ENCODE data around the gene GALNT2. TPM values are rescaled to one million over a fixed set of nuclear protein-coding genes. Genes with fewer than 3 reads are reported as not detected.

GALNT2 gene
- total RNA-seq, 5 donors from 2014 or later (not counting 1 experiment from before 2014, with no cell fraction given) = 22.2 to 29.7 (median 23.5) TPM

DNA sequence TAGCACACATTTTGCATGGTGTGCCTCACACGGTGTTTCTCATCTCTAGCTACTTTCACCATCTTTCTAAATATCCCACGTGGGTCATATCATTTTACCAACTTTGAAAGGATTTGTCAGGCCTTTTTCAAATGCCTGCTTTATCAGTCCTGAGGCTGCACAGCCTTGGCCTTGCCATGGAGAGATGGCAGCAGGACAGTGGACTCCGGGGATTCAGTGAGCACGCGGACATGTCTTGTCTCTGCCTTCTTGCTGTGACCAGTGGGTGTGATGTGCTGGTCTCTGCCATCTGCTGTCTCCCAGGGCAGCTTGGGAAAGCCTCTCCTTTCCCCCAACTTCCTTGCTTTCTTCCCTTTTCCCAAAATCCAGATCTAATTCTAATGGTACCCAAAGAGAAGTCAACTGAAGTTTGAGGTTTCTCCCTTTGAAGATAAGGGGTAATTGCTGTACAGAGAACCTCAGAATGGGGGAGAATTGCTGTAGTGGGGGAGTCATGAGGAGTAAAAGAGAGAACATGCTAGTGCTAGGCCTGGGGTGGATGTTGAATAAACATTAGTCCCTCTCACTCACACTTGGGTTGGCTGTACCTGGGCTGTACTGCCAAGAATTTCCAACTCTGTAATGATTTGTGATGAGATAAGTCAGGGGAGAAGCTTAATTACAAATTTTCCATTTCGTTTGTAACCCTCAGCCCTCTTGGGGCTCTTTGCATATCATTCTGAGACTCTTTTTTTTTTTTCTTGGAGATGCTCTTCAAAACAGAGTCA is 99.5 kb downstream of the GALNT2 start:
- Histone ChIP-seq H3K27ac (ENCODE audit: low read length) (no peak overlapping the region), H3K4me1 (ENCODE audit: control insufficient read depth in 1 of 2, extremely low read depth in 1 of 2, insufficient read depth in 2 of 2, low read length in 2 of 2) (peaks cover 0 to 3% of the 10 kb centered on the region in 2 experiments), H3K36me3 (ENCODE audit: control insufficient read depth in 2 of 2, extremely low read depth in 1 of 2, insufficient read depth in 1 of 2, low read length in 1 of 2) (no peaks in the 10 kb centered on the region), H3K9me3 (no peaks in the 10 kb centered on the region), H3K27me3 (replicated peaks in 1 of 2; ENCODE audit: control insufficient read depth in 2 of 2, extremely low read depth in 1 of 2, insufficient read depth in 2 of 2, low read length in 1 of 2) (no peaks in the 10 kb centered on the region), H3K4me3 (ENCODE audit: control insufficient read depth in 1 of 2, extremely low read depth in 1 of 2, low read length in 1 of 2) (no peak overlapping the region)
- CTCF ChIA-PET = interaction anchor here (0.7 to 1.6 kb wide), 7 partner anchors 23 to 671 kb away, joined by 3 to 6 read pairs (median 3); no protein-coding TSS in a partner anchor
- Mint-ChIP-seq H3K4me3 (no peak overlapping the region), H3K9me3 (no peaks in the 10 kb centered on the region), H3K4me1 (peaks cover 30 to 33% (median 32%) of the 10 kb centered on the region in 3 donors), H3K36me3 (no peaks in the 10 kb centered on the region), H3K27ac (peak overlapping the region in 1 of 2 donors; percentile 15), H3K27me3 (no peaks in the 10 kb centered on the region)
- WGBS (ENCODE audit: insufficient coverage) = 83% methylated on average over 2 of the region's 6 CpGs
- POLR2A ChIA-PET = no interaction called here
- DNase-seq (no peak), ATAC-seq (replicated peaks in 1 of 4) (no peak)

GRCh38 chr1:230167419-230167852 is 100.4 kb downstream of the GALNT2 start:
- WGBS (ENCODE audit: insufficient coverage) = 58% methylated on average over 3 of the region's 12 CpGs
- ATAC-seq (replicated peaks in 1 of 4) (peak; percentile 45 to 63 (median 50)), DNase-seq (peak in 24 of 35 experiments; percentile 5 to 71 (median 24))
- H3K27ac Mint-ChIP-seq = no peak overlapping the region
- H3K4me3 ChIP-seq (ENCODE audit: control insufficient read depth in 1 of 2, extremely low read depth in 1 of 2, low read length in 1 of 2) = no peak overlapping the region
- H3K36me3 Mint-ChIP-seq = peaks cover 2% of the 10 kb centered on the region
- ChIA-PET CTCF (interaction anchor here (0.7 to 1.6 kb wide), 9 partner anchors 10 to 672 kb away, joined by 3 to 7 read pairs (median 4); no protein-coding TSS in a partner anchor), POLR2A (no interaction called here)
- H3K27ac ChIP-seq (ENCODE audit: low read length) = no peak overlapping the region
- H3K9me3 Mint-ChIP-seq = no peaks in the 10 kb centered on the region
- no peaks in the 10 kb centered on the region for H3K27me3 Mint-ChIP-seq
- no peaks in the 10 kb centered on the region for H3K27me3 ChIP-seq (replicated peaks in 1 of 2; ENCODE audit: control insufficient read depth in 2 of 2, extremely low read depth in 1 of 2, insufficient read depth in 2 of 2, low read length in 1 of 2)
- no peak overlapping the region for H3K4me3 Mint-ChIP-seq
- peaks cover 27 to 34% (median 33%) of the 10 kb centered on the region in 3 donors for H3K4me1 Mint-ChIP-seq
- H3K4me1 ChIP-seq (ENCODE audit: control insufficient read depth in 1 of 2, extremely low read depth in 1 of 2, insufficient read depth in 2 of 2, low read length in 2 of 2) = peaks cover 0 to 3% of the 10 kb centered on the region in 2 experiments
- H3K9me3 ChIP-seq = no peaks in the 10 kb centered on the region
- H3K36me3 ChIP-seq (ENCODE audit: control insufficient read depth in 2 of 2, extremely low read depth in 1 of 2, insufficient read depth in 1 of 2, low read length in 1 of 2) = no peaks in the 10 kb centered on the region

GRCh38 chr1:230169454-230170152 is 102.6 kb downstream of the GALNT2 start:
- peak in 1 of 4 experiments; percentile 46 for ATAC-seq (replicated peaks in 1 of 4)
- Mint-ChIP-seq H3K4me3 (peak overlapping the region; percentile 48 to 65 (median 61)), H3K27me3 (no peaks in the 10 kb centered on the region), H3K36me3 (peaks cover 7% of the 10 kb centered on the region), H3K27ac (peak overlapping the region; percentile 5 to 19), H3K9me3 (no peaks in the 10 kb centered on the region), H3K4me1 (peaks cover 38 to 44% (median 43%) of the 10 kb centered on the region in 3 donors)
- H3K4me3 ChIP-seq (ENCODE audit: control insufficient read depth in 1 of 2, extremely low read depth in 1 of 2, low read length in 1 of 2) = no peak overlapping the region
- no peaks in the 10 kb centered on the region for H3K36me3 ChIP-seq (ENCODE audit: control insufficient read depth in 2 of 2, extremely low read depth in 1 of 2, insufficient read depth in 1 of 2, low read length in 1 of 2)
- peaks cover 3% of the 10 kb centered on the region in 2 experiments for H3K4me1 ChIP-seq (ENCODE audit: control insufficient read depth in 1 of 2, extremely low read depth in 1 of 2, insufficient read depth in 2 of 2, low read length in 2 of 2)
- no peaks in the 10 kb centered on the region for H3K9me3 ChIP-seq
- 65% methylated on average over 5 of the region's 8 CpGs for WGBS (ENCODE audit: insufficient coverage)
- CTCF ChIA-PET = no interaction called here
- H3K27ac ChIP-seq (ENCODE audit: low read length) = no peak overlapping the region
- DNase-seq = peak in 1 of 35 experiments; percentile 18
- H3K27me3 ChIP-seq (replicated peaks in 1 of 2; ENCODE audit: control insufficient read depth in 2 of 2, extremely low read depth in 1 of 2, insufficient read depth in 2 of 2, low read length in 1 of 2) = no peaks in the 10 kb centered on the region
- POLR2A ChIA-PET = no interaction called here

- peak overlapping the region; percentile 48 to 65 (median 61) for H3K4me3 Mint-ChIP-seq
- Histone ChIP-seq H3K36me3 (ENCODE audit: control insufficient read depth in 2 of 2, extremely low read depth in 1 of 2, insufficient read depth in 1 of 2, low read length in 1 of 2) (no peaks in the 10 kb centered on the region), H3K27me3 (replicated peaks in 1 of 2; ENCODE audit: control insufficient read depth in 2 of 2, extremely low read depth in 1 of 2, insufficient read depth in 2 of 2, low read length in 1 of 2) (no peaks in the 10 kb centered on the region), H3K4me1 (ENCODE audit: control insufficient read depth in 1 of 2, extremely low read depth in 1 of 2, insufficient read depth in 2 of 2, low read length in 2 of 2) (peaks cover 3% of the 10 kb centered on the region in 2 experiments), H3K4me3 (ENCODE audit: control insufficient read depth in 1 of 2, extremely low read depth in 1 of 2, low read length in 1 of 2) (no peak overlapping the region), H3K9me3 (no peaks in the 10 kb centered on the region), H3K27ac (ENCODE audit: low read length) (no peak overlapping the region)
- POLR2A ChIA-PET = no interaction called here
- H3K27ac Mint-ChIP-seq = peak overlapping the region in 1 of 2 donors; percentile 19
- no peaks in the 10 kb centered on the region for H3K9me3 Mint-ChIP-seq
- DNase-seq (no peak), ATAC-seq (replicated peaks in 1 of 4) (no peak)
- no CpG with 5 or more reads among the region's 1 CpG for WGBS (ENCODE audit: insufficient coverage)
- H3K27me3 Mint-ChIP-seq = no peaks in the 10 kb centered on the region
- H3K4me1 Mint-ChIP-seq = peaks cover 43 to 50% (median 48%) of the 10 kb centered on the region in 3 donors
- H3K36me3 Mint-ChIP-seq = peaks cover 7% of the 10 kb centered on the region
- CTCF ChIA-PET = no interaction called here
Observed at GRCh38 chr1:230170153-230170547, 103.1 kb downstream of the GALNT2 start.

GRCh38 chr1:230170622-230171021 is 103.6 kb downstream of the GALNT2 start:
- WGBS (ENCODE audit: insufficient coverage) = 89% methylated on average over 2 of the region's 2 CpGs
- Histone ChIP-seq H3K27ac (ENCODE audit: low read length) (no peak overlapping the region), H3K36me3 (ENCODE audit: control insufficient read depth in 2 of 2, extremely low read depth in 1 of 2, insufficient read depth in 1 of 2, low read length in 1 of 2) (no peaks in the 10 kb centered on the region), H3K4me3 (ENCODE audit: control insufficient read depth in 1 of 2, extremely low read depth in 1 of 2, low read length in 1 of 2) (no peak overlapping the region), H3K27me3 (replicated peaks in 1 of 2; ENCODE audit: control insufficient read depth in 2 of 2, extremely low read depth in 1 of 2, insufficient read depth in 2 of 2, low read length in 1 of 2) (no peaks in the 10 kb centered on the region), H3K4me1 (ENCODE audit: control insufficient read depth in 1 of 2, extremely low read depth in 1 of 2, insufficient read depth in 2 of 2, low read length in 2 of 2) (peaks cover 3% of the 10 kb centered on the region in 2 experiments), H3K9me3 (no peaks in the 10 kb centered on the region)
- no peaks in the 10 kb centered on the region for H3K9me3 Mint-ChIP-seq
- no peaks in the 10 kb centered on the region for H3K27me3 Mint-ChIP-seq
- H3K4me3 Mint-ChIP-seq = no peak overlapping the region
- no peak for DNase-seq
- no peak for ATAC-seq (replicated peaks in 1 of 4)
- POLR2A ChIA-PET = no interaction called here
- peaks cover 44 to 54% (median 49%) of the 10 kb centered on the region in 3 donors for H3K4me1 Mint-ChIP-seq
- peaks cover 7% of the 10 kb centered on the region for H3K36me3 Mint-ChIP-seq
- CTCF ChIA-PET = no interaction called here
- no peak overlapping the region for H3K27ac Mint-ChIP-seq

DNA sequence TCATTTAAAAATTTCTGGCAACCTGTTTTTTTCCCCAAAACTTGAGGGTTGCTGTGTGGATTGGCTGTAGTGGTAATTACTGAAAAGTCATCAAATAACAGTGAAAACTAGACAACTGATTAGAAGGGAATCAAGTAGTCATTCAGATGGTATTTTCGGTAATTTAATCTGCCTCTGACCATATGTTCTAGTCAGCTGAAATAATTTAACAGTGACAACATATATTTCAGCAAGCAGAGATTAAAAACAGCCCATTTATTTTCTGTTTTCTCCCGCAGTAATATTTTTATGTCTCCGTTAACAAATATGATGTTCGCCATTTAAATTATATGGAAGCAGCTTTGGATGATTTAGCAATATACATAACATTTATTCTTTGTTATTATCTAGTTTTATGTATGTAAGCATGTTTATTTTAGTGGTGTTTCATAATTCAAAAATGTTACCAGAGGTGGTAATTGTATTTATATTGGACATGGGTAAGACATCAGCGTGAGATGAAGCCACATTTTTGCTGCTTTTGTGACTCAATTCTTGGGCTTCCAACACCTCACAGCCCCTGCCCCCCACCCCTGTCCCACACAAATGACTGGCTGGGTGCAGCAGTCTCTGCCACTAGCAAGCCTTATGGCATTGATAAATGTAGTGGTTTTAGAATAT is 104.4 kb downstream of the GALNT2 start:
- H3K4me1 ChIP-seq (ENCODE audit: control insufficient read depth in 1 of 2, extremely low read depth in 1 of 2, insufficient read depth in 2 of 2, low read length in 2 of 2) = peaks cover 3% of the 10 kb centered on the region in 2 experiments
- DNase-seq (no peak), ATAC-seq (replicated peaks in 1 of 4) (no peak)
- no CpG with 5 or more reads among the region's 5 CpGs for WGBS (ENCODE audit: insufficient coverage)
- no peaks in the 10 kb centered on the region for H3K27me3 ChIP-seq (replicated peaks in 1 of 2; ENCODE audit: control insufficient read depth in 2 of 2, extremely low read depth in 1 of 2, insufficient read depth in 2 of 2, low read length in 1 of 2)
- Mint-ChIP-seq H3K4me3 (no peak overlapping the region), H3K9me3 (no peaks in the 10 kb centered on the region), H3K4me1 (peaks cover 48 to 61% (median 49%) of the 10 kb centered on the region in 3 donors), H3K27ac (no peak overlapping the region), H3K27me3 (no peaks in the 10 kb centered on the region), H3K36me3 (peaks cover 7% of the 10 kb centered on the region)
- no peak overlapping the region for H3K4me3 ChIP-seq (ENCODE audit: control insufficient read depth in 1 of 2, extremely low read depth in 1 of 2, low read length in 1 of 2)
- no peaks in the 10 kb centered on the region for H3K36me3 ChIP-seq (ENCODE audit: control insufficient read depth in 2 of 2, extremely low read depth in 1 of 2, insufficient read depth in 1 of 2, low read length in 1 of 2)
- ChIA-PET POLR2A (no interaction called here), CTCF (interaction anchor here in 1 of 2 donors (0.7 kb wide), 1 partner anchor 271 kb away, joined by 4 read pairs; no protein-coding TSS in a partner anchor)
- no peak overlapping the region for H3K27ac ChIP-seq (ENCODE audit: low read length)
- H3K9me3 ChIP-seq = no peaks in the 10 kb centered on the region

All from T-cell (primary cell).